SH-SY5Y (cell line): ENCODE data around the gene CDH4.

ENCODE experiments used
- GATA2 ChIP-seq: IDR thresholded peaks from 2 replicates; pipeline ENCODE4 v1.6.1; 2011; ENCODE audit warnings: mild to moderate bottlenecking, low read depth, low read length
- GATA3 ChIP-seq: IDR thresholded peaks from 2 replicates; pipeline ENCODE4 v1.6.1; 2011; ENCODE audit warnings: low read depth, mild to moderate bottlenecking, low read length, moderate library complexity

The CDH4 gene

GRCh38 chr20:61911824-61912223, 659.8 kb downstream of the CDH4 start:
- no peak for TF ChIP-seq GATA2

- TF ChIP-seq GATA3 (no peak), GATA2 (no peak)
Measured at GRCh38 chr20:61912665-61913422, 660.8 kb downstream of the CDH4 start.

GRCh38 chr20:61913423-61914225, 661.6 kb downstream of the CDH4 start:
- TF ChIP-seq GATA2 (no peak), GATA3 (no peak)

- TF ChIP-seq GATA3 (no peak), GATA2 (no peak)
Measured at GRCh38 chr20:61915101-61915500, 663.0 kb downstream of the CDH4 start.

GRCh38 chr20:61916318-61916891, 664.3 kb downstream of the CDH4 start:
- TF ChIP-seq GATA2 (no peak), GATA3 (no peak)

DNA sequence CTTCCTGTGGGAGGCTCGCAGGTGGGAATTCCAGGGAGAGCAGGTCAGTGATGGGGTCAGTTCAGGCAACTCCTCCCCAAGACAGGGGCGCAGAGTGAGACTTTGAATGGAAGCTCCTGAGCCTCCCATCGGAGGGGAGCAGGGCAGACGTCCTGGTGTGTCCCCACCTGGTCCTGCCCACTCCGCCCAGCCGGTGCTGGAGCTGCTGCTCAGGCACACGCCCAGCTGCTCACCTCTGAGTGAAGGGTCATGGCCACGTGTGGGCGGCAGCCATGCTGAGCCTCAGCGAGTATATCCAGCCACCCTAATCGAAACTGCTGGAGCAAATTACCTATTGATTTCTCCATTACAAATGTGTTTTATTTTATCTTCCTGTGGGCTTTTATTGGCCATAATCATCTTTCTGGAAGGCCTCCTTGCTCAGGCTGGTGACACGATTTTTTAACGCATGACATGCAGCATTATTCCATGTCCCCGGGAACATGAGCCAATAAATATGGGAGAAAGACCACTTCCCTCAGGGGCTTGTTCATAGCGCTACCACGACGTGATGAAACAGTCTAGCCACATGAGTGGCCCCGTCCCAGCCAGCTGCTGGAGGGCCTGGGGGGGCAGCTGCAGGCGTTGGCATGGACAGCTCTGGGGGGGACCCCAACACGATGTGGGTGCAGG, 665.5 kb downstream of the CDH4 start:
- TF ChIP-seq GATA2, result no peak
- TF ChIP-seq GATA3, result no peak

DNA sequence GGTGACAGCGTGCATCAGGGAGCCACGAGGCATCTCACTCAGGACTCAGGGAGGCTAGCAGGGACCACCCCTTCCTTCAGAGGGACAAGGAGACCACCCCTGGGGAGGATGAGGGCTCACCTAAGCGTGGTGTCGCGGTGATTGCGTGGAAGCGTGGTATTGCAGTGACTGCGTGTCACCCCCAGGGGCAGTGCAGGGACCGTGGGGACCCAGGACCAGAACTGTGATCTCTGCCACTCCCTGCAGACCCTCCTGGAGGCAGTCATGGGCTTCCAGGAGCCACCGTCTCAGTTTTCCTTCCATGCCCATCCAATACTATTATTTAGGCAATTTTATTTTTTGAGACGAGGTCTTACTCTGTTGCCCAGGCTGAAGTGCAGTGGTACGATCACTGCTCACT, 666.5 kb downstream of the CDH4 start:
- TF ChIP-seq GATA3 (no peak), GATA2 (no peak)

DNA sequence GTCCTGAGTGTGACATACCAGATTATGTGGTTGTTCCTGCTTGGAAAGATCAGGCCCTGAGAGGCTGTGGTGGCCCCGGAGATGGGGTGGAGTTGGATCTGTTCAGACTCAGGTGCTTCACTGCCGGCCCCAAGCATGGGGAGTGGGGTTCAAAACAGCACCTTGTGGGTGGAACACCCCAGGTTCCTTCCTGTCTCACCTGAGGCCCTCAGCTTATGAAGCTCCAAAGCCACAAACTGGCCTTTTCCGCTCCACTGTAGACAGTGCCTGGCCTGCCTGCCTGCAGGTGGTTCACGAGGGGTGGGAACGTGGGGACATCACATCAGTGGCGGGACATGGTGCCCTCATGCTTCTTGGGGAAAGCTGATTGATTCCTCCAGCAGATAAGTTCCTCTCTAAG, 667.2 kb downstream of the CDH4 start:
- TF ChIP-seq GATA2 (no peak), GATA3 (no peak)

GRCh38 chr20:61919675-61920365, 667.8 kb downstream of the CDH4 start:
- no peak for TF ChIP-seq GATA3
- TF ChIP-seq GATA2, result no peak

DNA sequence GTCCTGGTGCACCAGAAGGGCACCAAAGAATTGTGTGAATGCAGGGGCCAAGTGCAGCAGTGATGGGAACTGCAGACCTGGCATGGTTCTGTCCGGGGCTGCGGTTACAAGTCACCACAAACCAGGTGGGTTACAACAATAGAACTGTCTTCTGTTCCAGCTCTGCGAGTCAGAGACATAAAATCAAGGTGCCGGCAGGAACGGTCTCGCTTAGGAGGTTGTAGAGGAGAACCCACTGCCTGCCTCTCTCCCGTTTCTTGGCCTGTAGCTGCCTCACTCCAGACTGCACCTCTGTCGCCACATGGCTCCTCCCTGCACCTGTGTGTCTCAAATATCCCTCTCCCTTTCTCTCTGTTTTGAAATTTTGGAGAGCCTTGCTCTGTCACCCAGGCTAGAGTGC, 670.4 kb downstream of the CDH4 start:
- TF ChIP-seq GATA2 (no peak), GATA3 (no peak)

- TF ChIP-seq GATA3, result no peak
- no peak for TF ChIP-seq GATA2
Measured at GRCh38 chr20:61922936-61923335, 670.9 kb downstream of the CDH4 start.

DNA sequence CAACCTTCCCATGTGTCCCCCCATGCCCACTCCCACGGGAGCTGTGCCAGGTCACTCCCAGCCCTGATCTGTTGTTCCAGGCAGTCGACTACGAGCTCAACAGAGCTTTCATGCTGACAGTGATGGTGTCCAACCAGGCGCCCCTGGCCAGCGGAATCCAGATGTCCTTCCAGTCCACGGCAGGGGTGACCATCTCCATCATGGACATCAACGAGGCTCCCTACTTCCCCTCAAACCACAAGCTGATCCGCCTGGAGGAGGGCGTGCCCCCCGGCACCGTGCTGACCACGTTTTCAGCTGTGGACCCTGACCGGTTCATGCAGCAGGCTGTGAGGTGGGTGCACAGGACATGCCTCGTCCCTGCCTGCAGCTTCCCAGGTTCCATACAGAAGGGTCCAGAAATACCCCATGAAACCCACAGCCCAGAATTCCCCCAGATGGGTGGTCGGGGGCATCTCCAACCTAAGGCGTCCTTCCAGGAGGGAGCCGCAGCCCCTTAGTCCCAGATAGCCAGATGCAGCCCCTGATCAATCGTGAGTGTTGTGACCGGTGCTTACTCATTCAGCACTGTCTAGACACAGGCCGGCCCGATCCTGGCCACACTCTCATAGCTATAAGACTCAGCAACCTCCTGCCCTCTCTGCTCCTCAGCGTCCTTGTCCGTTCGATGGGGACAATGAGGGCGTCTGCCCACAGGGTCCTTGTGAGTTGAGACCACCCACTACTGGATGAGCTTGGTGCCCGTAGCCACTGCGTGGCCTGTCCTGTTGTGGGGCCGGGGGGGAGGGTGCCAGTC, 671.5 kb downstream of the CDH4 start:
- TF ChIP-seq GATA2 (no peak), GATA3 (no peak)
